Measurements from ENCODE around the gene NPIPB8.
"Not testable (repeated sequence)": the region's sequence is repeated elsewhere in the genome, so short reads cannot be mapped to it uniquely, and the experiment has no call there.

The NPIPB8 gene

DNA sequence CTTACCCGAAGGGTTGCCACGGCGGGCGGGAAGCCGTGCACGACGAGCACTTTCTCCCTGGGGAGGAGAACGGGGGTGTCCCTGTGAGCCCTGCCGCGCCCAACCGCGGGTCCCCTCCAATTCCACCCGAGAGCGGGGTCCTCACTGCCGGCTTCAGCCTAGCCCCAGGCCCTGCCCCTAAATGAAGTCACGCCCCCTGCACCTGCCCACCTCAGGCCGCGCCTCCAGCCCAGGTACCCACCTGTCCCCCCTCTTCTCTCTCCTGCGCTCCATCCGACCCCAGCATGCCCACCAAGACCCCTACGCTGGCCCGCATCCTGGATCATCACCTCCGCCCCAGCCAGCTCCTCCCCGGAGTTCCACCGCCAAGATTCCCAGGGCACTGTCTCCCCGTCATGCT, 24.0 kb upstream of the NPIPB8 start:
- not testable (repeated sequence) for H3K27ac Mint-ChIP-seq; H3K9me3 Mint-ChIP-seq; H3K27me3 Mint-ChIP-seq; H3K4me3 Mint-ChIP-seq; H3K36me3 Mint-ChIP-seq (ENCODE audit: low read depth)
- peaks cover 10% of the 10 kb centered on the region for H3K4me1 Mint-ChIP-seq (ENCODE audit: low read depth)

DNA sequence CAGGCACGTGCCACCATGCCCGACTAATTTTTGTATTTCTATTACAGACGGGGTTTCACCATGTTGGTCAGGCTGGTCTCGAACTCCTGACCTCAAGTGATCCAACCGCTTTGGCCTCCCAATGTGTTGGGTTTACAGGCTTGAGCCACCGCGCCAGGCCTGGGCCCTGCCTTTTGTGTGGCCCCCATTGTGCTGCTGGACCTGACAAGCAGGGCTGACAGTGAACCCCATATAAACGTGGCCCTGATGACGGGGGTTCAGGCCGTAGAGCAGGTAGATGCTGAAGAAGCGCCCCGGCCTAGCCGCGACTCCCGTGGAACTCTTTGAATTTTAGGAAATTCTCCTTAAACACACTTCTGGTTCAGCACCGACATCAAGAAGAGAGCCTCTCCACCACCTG, 23.3 kb upstream of the NPIPB8 start:
- H3K27me3 Mint-ChIP-seq; H3K27ac Mint-ChIP-seq; H3K4me3 Mint-ChIP-seq; H3K36me3 Mint-ChIP-seq (ENCODE audit: low read depth); H3K9me3 Mint-ChIP-seq: not testable (repeated sequence)
- H3K4me1 Mint-ChIP-seq (ENCODE audit: low read depth) = peaks cover 10% of the 10 kb centered on the region

DNA sequence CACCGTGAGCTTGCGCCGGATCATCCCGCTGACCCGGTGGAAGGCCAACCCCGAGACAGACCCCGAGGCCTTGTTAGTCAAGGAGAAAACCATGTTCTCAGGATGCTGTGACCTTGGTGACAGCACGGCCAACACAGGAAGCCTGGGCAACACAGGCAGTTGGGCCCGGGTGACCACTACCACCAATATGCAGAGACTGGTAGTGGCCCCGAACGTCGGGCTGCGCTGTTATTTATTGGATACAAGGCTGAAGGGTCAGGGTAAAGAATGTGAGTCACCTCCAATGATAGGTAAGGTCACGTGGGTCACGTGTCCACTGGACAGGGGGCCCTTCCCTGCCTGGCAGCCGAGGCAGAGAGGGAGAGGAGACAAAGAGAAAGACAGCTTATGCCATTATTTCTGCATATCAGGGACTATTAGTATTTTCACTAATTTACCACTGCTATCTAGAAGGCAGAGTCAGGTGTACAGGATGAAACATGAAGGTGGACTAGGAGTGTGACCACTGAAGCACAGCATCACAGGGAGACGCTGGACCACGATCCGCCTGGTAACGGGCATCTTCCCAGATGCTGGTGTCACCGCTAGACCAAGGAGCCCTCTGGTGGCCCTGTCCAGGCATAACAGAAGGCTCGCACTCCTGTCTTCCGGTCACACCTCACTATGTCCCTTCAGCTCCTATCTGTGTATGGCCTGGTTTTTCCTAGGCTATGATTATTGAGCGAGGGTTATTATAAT, 22.2 kb upstream of the NPIPB8 start:
- not testable (repeated sequence) for H3K9me3 Mint-ChIP-seq; H3K27ac Mint-ChIP-seq; H3K4me1 Mint-ChIP-seq (ENCODE audit: low read depth); H3K27me3 Mint-ChIP-seq; H3K4me3 Mint-ChIP-seq; H3K36me3 Mint-ChIP-seq (ENCODE audit: low read depth)

DNA sequence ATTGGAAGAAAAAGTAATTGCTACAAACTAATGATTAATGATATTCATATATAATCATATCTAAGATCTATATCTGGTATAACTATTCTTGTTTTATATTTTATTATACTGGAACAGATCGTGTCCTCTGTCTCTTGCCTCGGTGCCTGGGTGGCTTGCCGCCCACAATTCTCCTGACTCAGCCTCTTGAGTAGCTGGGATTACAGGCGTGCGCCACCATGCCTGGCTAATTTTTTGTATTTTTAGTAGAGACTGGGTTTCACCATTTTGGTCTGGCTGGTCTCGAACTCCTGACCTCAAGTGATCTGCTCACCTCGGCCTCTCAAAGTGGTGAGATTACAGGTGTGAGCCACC, 21.7 kb upstream of the NPIPB8 start:
- H3K4me1 Mint-ChIP-seq (ENCODE audit: low read depth); H3K9me3 Mint-ChIP-seq; H3K4me3 Mint-ChIP-seq; H3K36me3 Mint-ChIP-seq (ENCODE audit: low read depth); H3K27ac Mint-ChIP-seq; H3K27me3 Mint-ChIP-seq: not testable (repeated sequence)

DNA sequence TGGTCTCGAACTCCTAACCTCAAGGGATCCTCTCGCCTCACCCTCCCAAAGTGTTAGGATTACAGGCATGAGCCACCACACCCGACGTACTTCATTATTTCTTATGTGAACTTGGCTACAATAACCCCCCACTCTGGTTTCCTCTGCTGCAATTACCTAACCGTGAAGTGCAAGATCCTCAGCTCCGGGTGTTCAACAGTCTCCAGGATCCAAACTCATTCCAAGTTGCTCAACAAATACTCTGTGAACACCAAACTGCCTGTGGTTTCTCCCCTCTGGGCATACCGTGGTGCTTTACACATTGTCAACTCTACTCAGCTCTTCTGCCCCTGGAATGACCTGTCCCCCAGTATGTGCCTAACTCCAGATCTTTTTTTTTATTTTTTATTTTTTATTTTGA, 21.2 kb upstream of the NPIPB8 start:
- Mint-ChIP-seq H3K4me3 (no peak overlapping the region), H3K4me1 (ENCODE audit: low read depth) (peaks cover 2% of the 10 kb centered on the region), H3K27ac (no peak overlapping the region), H3K36me3 (ENCODE audit: low read depth) (peaks cover 7% of the 10 kb centered on the region), H3K27me3 (no peaks in the 10 kb centered on the region), H3K9me3 (no peaks in the 10 kb centered on the region)

DNA sequence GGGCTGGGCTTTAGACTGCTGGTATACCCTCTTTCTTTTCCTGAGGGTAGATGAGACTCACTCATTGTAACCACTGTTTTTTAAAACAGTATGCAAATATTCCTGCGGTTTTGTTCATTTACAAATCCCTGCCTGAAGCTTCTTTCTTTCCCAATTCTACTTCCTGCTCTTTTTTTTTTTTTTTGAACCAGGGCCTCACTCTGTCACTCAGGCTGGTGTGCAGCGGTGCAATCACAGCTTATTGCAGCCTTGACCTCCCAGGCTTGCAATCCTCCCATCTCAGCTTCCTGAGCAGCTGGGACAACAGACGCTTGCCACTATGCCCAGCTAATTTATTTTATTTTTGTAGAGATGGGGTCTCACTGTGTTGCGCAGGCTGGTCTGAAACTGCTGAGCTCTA, 20.0 kb upstream of the NPIPB8 start:
- H3K27me3 Mint-ChIP-seq = no peaks in the 10 kb centered on the region
- H3K36me3 Mint-ChIP-seq (ENCODE audit: low read depth) = peaks cover 13% of the 10 kb centered on the region
- H3K4me1 Mint-ChIP-seq (ENCODE audit: low read depth) = peaks cover 12% of the 10 kb centered on the region
- no peak overlapping the region for H3K27ac Mint-ChIP-seq
- H3K9me3 Mint-ChIP-seq = no peaks in the 10 kb centered on the region
- H3K4me3 Mint-ChIP-seq = no peak overlapping the region

DNA sequence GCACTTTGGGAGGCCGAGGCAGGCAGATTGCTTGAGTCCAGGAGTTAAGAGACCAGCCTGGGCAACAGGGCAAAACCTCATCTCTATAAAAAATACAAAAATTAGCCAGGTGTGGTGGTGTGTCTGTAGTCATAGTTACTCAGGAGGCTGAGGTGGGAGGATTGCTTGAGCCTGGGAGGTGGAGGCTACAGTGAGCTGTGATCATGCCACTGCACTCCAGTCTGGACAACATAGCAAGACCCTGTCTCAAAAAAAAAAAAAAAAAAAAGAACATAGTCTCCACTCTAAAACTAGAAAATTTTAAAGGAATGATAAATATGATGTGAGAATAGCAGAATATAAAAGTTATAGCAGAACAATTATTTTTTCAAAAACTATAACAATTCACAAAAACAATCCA, 17.5 kb upstream of the NPIPB8 start:
- H3K27me3 Mint-ChIP-seq, H3K4me3 Mint-ChIP-seq, H3K27ac Mint-ChIP-seq, H3K9me3 Mint-ChIP-seq: not testable (repeated sequence)
- Mint-ChIP-seq H3K4me1 (ENCODE audit: low read depth) (peaks cover 16% of the 10 kb centered on the region), H3K36me3 (ENCODE audit: low read depth) (peaks cover 13% of the 10 kb centered on the region)

DNA sequence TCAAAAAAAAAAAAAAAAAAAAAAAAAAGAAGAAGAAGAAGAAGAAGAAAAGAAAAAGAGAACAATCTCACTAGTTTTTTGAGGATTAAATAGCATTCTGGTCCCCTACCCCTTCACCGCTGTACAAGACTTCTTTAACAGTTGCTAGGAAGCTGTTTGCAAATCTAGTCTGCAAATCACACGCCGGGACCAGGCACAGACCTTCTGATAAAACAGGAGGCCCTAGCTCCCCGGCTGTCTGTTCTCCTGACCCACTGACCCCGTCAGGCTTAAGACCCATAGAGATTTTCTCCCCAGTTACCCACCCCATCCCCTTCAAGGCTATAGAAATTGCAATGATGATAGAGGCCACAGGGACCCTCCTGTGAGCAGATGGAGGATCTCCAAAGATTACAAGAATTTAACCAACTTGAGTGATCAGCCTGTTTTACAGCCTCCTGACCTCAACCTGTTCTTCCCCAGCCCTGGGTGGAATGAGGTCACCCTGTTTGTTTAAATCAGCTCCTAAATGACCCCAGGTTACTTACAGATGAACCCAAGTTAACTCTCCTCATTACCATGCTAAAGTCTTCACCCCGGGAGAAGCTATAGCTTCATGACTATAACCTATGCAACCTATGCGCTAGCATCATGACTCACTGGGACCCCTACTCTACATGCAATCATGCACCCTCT, 16.2 kb upstream of the NPIPB8 start:
- H3K36me3 Mint-ChIP-seq (ENCODE audit: low read depth) = peaks cover 13% of the 10 kb centered on the region
- no peaks in the 10 kb centered on the region for H3K9me3 Mint-ChIP-seq
- H3K4me3 Mint-ChIP-seq = peak overlapping the region; percentile 88
- no peaks in the 10 kb centered on the region for H3K27me3 Mint-ChIP-seq
- H3K4me1 Mint-ChIP-seq (ENCODE audit: low read depth) = peaks cover 16% of the 10 kb centered on the region
- H3K27ac Mint-ChIP-seq = peak overlapping the region; percentile 80

DNA sequence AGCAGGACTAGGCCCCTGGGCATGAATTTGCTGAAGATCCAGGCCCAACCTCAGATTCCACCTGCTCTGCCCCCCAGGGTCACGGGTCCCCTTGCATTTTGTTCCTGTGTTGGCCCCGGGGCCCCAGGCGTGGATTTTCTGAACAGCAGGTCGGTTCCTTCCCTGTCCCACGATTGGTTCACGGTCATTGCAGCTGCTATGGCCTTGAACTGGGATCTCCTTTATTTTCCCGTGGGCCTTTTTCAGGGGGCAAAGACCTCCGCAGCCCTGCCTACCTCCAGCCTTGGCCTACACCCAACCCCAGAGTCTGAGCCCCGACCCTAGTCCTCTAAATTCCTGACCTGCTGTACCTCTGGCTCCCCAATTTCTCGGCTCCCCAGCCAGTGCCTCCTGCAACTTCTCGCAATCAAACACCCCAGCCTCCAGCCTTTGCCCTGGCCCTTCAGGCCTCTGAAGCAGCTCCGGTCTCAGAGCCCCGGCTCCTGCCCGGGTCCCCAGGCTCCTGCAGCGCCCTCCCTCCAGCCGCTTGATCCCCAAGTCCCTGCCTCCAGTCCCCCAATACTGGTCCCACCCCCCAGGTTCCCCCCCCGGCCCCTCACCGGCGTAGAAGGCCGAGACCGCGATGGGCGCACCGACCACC, 15.2 kb upstream of the NPIPB8 start:
- Mint-ChIP-seq H3K4me1 (ENCODE audit: low read depth) (peaks cover 16% of the 10 kb centered on the region), H3K27ac (peak overlapping the region; percentile 81), H3K4me3 (peak overlapping the region; percentile 88)
- not testable (repeated sequence) for H3K27me3 Mint-ChIP-seq; H3K36me3 Mint-ChIP-seq (ENCODE audit: low read depth); H3K9me3 Mint-ChIP-seq

DNA sequence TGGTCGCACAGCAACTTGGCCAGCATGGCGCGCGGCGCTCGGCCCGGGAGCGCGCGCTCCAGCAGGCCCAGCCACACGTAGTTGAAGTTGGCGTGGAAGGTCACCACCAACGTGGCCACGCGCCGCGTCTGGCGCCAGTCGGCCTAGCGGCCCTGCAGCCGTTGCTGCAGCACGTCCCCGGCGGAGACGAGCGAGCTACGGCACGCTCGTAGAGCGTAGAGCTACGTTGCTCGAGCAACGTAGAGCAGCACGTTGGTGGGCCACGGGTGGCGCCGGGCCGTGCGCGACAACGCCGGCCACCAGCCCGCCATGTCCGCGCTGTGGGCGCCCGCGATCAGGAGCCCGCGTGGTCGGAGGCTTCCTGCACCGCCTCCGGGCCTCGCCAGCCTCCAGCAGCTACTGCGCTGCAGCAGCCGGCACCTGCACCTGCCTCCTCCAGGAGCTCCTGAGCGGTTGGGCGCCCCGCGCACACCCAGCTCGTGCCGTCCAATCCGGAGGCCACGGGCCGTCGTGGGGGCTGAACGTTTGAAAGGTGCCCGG, 14.6 kb upstream of the NPIPB8 start:
- H3K4me1 Mint-ChIP-seq (ENCODE audit: low read depth) = peaks cover 16% of the 10 kb centered on the region
- peak overlapping the region; percentile 81 for H3K27ac Mint-ChIP-seq
- H3K27me3 Mint-ChIP-seq = no peaks in the 10 kb centered on the region
- no peaks in the 10 kb centered on the region for H3K9me3 Mint-ChIP-seq
- H3K4me3 Mint-ChIP-seq = peak overlapping the region; percentile 88
- H3K36me3 Mint-ChIP-seq (ENCODE audit: low read depth) = peaks cover 9% of the 10 kb centered on the region

DNA sequence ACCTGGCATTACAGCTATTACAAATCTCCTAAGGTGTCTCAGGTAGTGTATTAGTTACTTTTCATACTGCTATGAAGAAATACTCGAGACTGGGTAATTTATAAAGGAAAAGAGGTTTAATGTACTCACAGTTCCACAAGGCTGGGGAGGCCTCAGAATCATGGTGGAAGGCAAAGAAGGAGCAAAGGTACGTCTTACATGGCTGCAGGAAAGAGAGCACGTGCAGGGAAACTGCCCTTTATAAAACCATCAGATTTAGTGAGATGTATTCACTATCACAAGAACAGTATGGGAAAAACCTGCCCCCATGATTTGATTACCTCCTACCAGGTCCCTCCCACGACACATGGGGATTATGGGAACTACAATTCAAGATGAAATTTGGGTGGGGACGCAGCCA, 7.0 kb upstream of the NPIPB8 start:
- not testable (repeated sequence) for H3K4me1 Mint-ChIP-seq (ENCODE audit: low read depth)

DNA sequence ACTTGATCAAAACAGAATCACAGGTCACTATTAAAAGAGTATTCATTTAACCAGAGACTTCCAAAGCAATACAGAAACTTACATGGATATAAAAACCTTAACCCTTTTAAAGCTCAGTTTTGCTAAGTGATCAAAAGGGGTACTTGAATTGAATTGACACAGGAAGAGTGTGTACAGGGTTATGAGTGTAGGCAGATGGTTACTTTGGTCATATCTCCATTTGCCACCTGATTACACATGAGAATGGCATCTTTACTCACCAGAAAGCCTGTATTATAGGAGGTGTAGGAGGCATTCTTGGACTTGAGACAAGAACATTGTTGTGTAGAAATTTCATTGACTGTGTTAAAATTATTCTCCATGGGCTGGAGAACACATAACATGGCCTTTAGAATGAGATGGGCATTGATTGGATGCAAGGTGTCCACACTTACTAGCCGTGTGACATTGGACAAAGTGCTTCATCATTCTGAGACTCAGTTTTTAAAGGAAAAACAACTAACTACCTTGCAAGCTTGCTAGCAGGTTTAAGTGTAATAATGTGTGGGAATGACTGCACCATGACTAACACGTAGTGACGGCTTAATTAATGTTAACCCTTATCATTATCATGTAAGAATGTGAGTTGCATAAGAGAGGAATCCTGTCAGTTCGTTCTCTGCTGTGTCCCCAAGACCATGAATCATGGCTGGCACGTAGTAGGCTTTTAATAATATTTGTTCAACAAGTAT, 1.6 kb upstream of the NPIPB8 start:
- not testable (repeated sequence) for H3K4me3 Mint-ChIP-seq; H3K36me3 Mint-ChIP-seq (ENCODE audit: low read depth); H3K27me3 Mint-ChIP-seq; H3K9me3 Mint-ChIP-seq; H3K4me1 Mint-ChIP-seq (ENCODE audit: low read depth); H3K27ac Mint-ChIP-seq

More for the DNA sequence above, 7.0 kb upstream of the NPIPB8 start:
- not testable (repeated sequence) for H3K36me3 Mint-ChIP-seq (ENCODE audit: low read depth); H3K27ac Mint-ChIP-seq; H3K27me3 Mint-ChIP-seq; H3K4me3 Mint-ChIP-seq; H3K9me3 Mint-ChIP-seq

DNA sequence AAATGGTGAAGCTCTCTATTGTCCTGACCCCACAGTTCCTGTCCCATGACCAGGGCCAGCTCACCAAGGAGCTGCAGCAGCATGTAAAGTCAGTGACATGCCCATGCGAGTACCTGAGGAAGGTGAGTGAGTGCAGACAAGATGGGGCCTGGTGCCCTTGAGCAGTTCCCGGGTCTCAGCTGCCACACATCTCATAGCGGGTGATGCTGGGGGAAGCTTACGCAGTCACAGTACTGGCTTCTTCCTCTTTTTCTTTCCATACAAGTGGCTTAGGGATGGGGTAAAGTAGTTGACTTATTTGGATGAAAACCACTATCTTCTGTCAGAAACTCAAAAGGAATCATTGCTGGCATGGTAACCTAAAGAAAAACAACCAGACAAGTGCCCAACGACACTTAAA, 494 bp downstream of the NPIPB8 start:
- not testable (repeated sequence) for H3K36me3 Mint-ChIP-seq (ENCODE audit: low read depth); H3K9me3 Mint-ChIP-seq; H3K4me1 Mint-ChIP-seq (ENCODE audit: low read depth); H3K27ac Mint-ChIP-seq; H3K27me3 Mint-ChIP-seq; H3K4me3 Mint-ChIP-seq

DNA sequence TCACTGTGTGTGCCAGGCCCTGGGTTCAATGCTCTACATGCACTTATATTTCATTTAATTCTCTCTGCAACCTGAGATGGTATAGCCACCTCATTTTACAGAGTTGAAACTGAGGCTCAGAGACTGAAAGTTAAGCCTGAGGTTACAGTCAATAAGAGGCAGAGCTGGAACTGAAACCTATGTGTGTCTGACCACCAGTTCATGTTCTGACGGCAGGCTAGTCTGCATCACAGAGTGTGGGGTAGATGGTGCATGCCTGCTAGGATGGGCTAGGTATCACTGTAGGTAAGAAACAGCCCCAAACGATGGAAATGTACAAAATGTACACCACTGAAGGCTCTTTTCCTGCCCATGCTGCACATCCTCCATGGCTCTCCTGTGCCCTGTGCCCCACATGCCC, 2.1 kb downstream of the NPIPB8 start:
- H3K9me3 Mint-ChIP-seq; H3K4me1 Mint-ChIP-seq (ENCODE audit: low read depth); H3K27ac Mint-ChIP-seq; H3K4me3 Mint-ChIP-seq; H3K27me3 Mint-ChIP-seq; H3K36me3 Mint-ChIP-seq (ENCODE audit: low read depth): not testable (repeated sequence)

DNA sequence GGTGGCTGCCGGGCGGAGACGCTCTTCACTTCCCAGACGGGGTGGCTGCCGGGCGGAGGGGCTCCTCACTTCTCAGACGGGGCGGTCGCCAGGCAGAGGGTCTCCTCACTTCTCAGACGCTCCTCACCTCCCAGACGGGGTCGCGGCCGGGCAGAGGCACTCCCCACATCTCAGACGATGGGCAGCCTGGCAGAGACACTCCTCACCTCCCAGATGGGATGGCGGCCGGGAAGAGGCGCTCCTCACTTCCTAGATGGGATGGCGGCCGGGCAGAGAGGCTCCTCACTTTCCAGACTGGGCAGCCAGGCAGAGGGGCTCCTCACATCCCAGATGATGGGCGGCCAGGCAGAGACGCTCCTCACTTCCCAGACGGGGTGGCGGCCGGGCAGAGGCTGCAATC, 28.4 kb downstream of the NPIPB8 start:
- not testable (repeated sequence) for H3K4me3 Mint-ChIP-seq; H3K36me3 Mint-ChIP-seq (ENCODE audit: low read depth); H3K4me1 Mint-ChIP-seq (ENCODE audit: low read depth); H3K27me3 Mint-ChIP-seq; H3K9me3 Mint-ChIP-seq; H3K27ac Mint-ChIP-seq
